ENCODE data around the gene NR4A1.

NR4A1 gene

GRCh38 chr12:52050758-52051541, at the start of gene NR4A1:
Gene NR4A1, plus strand, starts transcription at chr12:52051442. Its CDS starts 2,887 bp downstream, at chr12:52054329.
- DNase-seq (ENCODE audit: low read depth), result peak; percentile 79

- no peak for DNase-seq (ENCODE audit: low read depth)
Measured at GRCh38 chr12:52003016-52003550, 48.2 kb upstream of the NR4A1 start.

- no peak for DNase-seq (ENCODE audit: low read depth)
Measured at GRCh38 chr12:52003591-52003990, 47.7 kb upstream of the NR4A1 start.

DNA sequence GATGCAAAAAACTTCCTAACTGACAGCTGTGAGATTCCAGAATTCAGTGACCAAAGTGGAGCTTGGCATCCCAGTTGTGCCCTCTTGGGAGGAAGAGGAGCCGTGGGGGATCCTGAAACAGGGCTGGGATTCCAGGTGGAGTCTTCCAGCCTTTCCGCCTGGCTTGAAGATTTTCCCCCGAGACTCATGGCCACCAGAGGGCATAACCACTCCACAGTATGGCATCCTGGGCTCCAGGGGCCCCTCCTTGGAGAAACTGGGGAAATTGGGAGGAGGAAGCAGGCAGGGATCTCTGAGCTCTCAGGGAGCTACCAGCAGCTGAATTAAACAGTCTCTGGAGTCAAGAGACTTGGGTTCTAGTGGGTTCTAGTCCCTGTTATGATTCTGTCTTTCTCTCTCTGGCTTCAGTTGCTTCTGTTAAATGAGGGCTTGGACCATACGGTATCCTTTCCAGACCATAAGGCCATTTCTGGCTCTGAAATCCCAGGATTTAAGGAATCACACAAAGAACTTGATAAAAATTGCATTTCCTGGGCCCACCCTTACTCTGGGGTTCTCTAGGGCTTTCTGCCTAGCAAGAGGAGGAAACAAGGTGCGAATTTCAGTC, 47.1 kb upstream of the NR4A1 start:
- no peak for DNase-seq (ENCODE audit: low read depth)

DNA sequence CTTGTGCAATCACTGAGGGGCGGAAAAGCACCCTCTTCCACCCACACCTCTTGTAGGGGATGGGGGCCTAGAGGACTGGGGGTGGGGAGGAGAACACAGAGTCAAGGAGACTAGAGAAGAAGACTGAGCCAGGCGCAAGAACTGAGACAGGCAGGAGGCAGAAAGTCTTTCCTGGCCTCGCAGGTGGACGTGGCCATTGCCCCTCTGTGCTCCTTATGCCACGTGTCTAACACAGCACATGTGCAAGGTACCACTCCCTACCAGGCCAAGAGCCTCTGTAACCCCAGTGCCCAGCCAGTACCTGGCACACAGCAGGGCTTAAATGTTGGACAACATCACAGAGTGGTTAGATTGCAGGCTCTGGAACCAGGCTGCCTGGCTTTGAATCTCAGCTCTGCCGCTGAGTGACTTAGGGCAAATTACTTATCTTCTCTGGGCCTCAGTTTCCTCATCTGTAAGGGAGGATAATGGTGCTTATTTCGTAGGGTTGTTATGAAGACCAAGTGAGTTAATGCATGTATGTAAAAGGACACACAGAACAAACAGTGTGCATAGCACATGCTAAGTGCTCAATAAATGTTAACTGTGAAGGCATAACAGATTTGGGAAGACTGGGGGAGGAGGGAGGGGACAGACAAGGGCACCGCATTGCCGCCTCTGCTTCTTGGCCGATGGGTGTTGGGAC, 45.9 kb upstream of the NR4A1 start:
- no peak for DNase-seq (ENCODE audit: low read depth)

- no peak for DNase-seq (ENCODE audit: low read depth)
Measured at GRCh38 chr12:52005903-52006703, 45.1 kb upstream of the NR4A1 start.

DNA sequence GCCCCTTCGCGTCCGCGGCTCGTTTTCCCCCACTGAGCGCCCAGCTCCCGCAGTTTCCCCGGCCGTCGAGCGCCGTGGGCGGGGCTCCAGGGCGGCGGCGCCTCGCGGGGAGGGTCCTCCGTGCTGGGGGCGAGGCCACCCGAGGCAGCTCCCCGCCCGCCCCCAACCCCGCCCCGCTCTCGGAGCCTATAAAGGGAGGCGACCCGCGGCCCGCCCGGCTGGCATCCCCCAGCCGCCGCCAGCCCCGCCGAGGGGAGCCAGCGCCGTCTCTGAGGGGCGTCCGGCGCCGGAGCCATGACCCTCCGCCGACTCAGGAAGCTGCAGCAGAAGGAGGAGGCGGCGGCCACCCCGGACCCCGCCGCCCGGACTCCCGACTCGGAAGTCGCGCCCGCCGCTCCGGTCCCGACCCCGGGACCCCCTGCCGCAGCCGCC, 44.5 kb upstream of the NR4A1 start, which contains the start of gene TAMALIN:
Gene TAMALIN (plus strand): TSS at position 221 of the 432 bp plus-strand sequence. CDS start 74 bp downstream, at position 295.
- DNase-seq (ENCODE audit: low read depth), result no peak

GRCh38 chr12:52007158-52007921, 43.9 kb upstream of the NR4A1 start:
- DNase-seq (ENCODE audit: low read depth), result no peak

- no peak for DNase-seq (ENCODE audit: low read depth)
Measured at GRCh38 chr12:52007982-52008510, 43.2 kb upstream of the NR4A1 start.

DNA sequence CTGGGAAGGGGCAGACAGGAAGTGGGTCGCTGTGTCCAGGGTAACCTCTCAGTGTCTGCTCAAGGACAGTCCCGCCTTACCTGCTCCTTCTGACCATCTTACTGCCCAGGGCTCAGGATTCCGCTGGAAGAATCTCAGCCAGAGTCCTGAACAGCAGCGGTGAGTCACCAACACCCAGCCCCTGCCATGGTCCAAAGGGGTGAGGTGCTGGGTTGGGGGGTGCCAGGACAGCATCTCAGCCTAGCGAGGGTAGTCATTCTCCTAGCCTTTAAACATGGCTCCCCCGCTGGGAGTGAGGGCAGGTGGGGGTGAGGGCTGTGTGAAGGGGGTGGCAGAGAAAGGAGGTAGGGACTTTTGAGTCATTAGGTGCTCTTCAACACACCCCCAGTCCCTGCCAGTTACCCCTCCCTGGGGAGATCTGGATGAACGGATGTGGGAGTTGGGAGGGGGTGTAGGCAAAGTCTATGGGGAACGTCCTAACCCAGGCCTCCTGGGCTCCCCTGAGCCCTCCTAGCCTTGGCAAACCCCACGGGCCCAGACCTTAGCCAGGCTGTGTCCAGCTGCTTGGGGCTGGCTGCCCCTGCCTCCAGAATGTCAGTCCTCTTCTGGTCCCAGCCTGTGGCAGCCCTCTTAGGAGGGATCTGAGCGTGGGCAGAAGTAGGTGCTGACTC, 42.0 kb upstream of the NR4A1 start:
- DNase-seq (ENCODE audit: low read depth), result no peak

DNA sequence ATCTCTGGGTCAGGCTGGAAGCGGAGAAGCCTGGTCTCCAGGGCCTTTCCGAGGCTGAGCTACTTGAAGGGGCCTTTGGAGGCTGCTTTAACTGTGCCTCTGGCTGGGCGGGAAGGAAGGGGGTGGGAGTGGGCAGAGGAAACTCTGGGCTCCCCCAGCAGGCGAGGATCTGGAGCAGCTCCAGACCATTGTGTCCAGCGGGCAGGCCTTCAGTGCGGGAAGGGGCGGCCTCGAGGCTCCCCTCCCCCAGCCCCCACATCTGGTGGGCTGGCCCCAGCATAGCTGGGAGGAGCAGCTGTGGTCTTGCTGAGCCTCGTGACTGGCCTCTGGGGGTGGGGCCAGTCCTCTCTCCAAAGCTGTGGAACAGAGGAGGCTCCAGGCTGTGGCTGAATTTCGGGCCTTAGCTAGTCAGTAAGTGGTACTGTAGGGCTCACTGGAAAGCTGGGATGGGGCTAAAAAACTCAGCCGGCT, 41.1 kb upstream of the NR4A1 start:
- peak; percentile 79 for DNase-seq (ENCODE audit: low read depth)

- no peak for DNase-seq (ENCODE audit: low read depth)
Measured at GRCh38 chr12:52010692-52011601, 40.3 kb upstream of the NR4A1 start.

GRCh38 chr12:52011602-52012214, 39.5 kb upstream of the NR4A1 start:
- no peak for DNase-seq (ENCODE audit: low read depth)

DNA sequence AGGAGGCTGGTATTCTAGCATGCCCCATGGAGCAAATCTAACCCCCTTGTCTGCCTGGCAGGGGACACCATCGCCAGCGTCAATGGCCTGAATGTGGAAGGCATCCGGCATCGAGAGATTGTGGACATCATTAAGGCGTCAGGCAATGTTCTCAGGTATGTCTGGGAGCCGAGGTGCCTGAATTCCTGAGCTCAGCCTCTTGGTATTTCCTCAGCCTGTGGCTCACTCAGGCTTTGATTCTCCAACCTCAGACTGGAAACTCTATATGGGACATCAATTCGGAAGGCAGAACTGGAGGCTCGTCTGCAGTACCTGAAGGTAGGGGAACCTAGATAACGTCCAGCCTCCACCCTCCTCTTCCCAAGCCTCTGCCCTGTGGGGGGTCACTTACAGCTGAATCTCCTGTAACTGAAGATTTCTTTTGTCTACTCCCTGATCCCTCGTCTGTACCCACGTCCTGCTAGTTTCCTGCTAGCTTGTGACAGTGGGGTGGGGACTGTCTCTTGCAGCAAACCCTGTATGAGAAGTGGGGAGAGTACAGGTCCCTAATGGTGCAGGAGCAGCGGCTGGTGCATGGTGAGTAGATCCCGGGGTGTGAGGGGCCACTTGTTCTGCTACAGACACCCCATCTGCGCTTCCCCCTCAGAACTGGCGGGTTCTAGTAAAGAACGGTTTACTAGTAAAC, 37.5 kb upstream of the NR4A1 start:
- no peak for DNase-seq (ENCODE audit: low read depth)

DNA sequence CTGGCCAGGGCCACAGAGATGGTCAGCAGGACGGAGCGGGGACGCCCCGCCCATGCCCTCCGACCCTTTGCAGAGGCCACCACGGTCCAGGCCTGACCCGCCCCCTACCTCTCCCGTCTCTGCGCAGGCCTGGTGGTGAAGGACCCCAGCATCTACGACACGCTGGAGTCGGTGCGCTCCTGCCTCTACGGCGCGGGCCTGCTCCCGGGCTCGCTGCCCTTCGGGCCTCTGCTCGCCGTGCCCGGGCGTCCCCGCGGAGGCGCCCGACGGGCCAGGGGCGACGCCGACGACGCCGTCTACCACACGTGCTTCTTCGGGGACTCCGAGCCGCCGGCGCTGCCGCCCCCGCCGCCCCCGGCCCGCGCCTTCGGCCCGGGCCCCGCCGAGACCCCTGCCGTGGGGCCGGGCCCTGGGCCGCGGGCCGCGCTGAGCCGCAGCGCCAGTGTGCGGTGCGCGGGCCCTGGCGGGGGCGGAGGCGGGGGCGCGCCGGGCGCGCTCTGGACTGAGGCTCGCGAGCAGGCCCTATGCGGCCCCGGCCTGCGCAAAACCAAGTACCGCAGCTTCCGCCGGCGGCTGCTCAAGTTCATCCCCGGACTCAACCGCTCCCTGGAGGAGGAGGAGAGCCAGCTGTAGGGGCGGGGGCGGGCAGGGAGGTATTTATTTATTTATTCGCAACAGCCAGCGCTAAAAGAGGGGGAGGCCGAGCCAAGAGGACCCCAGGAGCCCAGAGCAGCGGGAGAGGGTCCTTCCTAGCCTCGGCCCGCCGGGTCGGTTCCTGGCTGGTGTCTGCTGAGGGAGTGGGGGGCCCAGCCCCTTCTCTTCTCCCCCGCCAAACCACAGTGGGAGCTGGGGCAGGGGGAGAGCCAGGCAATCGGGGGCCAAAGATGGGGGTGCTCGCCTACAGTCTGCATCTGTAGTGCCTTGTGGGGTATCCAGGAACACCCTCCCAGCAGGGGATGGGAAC, 36.4 kb upstream of the NR4A1 start:
- DNase-seq (ENCODE audit: low read depth), result no peak

- DNase-seq (ENCODE audit: low read depth), result no peak
Measured at GRCh38 chr12:52015532-52016041, 35.7 kb upstream of the NR4A1 start.

Data from CMK (cell line).